Brain microvascular endothelial cell (primary cell): ENCODE measurements around the gene COL23A1.

Source experiments
- DNase-seq: peaks from one replicate; pipeline ENCODE4 v3.0.0-alpha.2; 2020
- H3K27ac ChIP-seq: fragments of 250-450 bp; sonication (Bioruptor Pico); 2 replicates; pipeline ENCODE4 v1.5.1; 2020; ENCODE audit warnings: mild to moderate bottlenecking, moderate library complexity
- H3K27me3 ChIP-seq: fragments of 250-450 bp; sonication (Bioruptor Pico); replicated peaks from 2 replicates; pipeline ENCODE4 v1.5.1; 2020; ENCODE audit warnings: mild to moderate bottlenecking
- H3K36me3 ChIP-seq: fragments of 250-450 bp; sonication (Bioruptor Pico); replicated peaks from 2 replicates; pipeline ENCODE4 v1.5.1; 2020; ENCODE audit warnings: mild to moderate bottlenecking
- H3K4me3 ChIP-seq: 2 replicates; pipeline ENCODE4 v1.5.1; 2011; ENCODE audit warnings: low read depth, mild to moderate bottlenecking, control low read depth, low read length, moderate library complexity
- in situ Hi-C: cut with HindIII; loops from 2 replicates; pipeline ENCODE4 v1.10.0; 2017; ENCODE audit warnings: low sequenced_read_pairs, low pct_ligation_motif_present
- TF ChIP-seq, protein P1 (sequence below): IDR thresholded peaks from 2 replicates; pipeline ENCODE4 v1.5.1; 2011; ENCODE audit warnings: low read depth, mild to moderate bottlenecking, moderate library complexity, low read length, control low read depth, inconsistent platforms; ENCODE audit errors: missing control alignments

Gene COL23A1

DNA sequence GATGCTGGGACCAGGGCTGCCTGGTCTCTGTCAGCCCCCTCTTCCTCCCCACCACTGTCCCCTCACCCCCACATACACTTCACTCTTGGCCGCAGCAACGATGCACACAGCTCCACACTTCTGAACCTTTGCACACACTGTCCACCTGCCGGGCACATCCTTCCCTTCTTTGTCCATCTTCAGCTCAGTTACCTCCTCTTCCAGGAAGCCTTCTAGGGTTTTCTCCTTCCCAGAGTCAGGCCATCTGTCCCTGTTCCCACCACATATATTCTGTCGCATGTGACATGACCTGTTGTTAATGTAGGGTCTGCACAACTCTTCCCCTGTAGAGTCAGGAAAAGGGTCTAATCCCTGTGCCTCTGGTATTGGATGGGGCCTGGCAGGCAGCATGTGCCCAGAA lies 319.0 kb downstream of the COL23A1 start:
- H3K4me3 ChIP-seq: no peak overlapping the region
- H3K36me3 ChIP-seq: no peaks in the 10 kb centered on the region
- H3K27ac ChIP-seq: no peak overlapping the region
- TF ChIP-seq, protein P1, sequence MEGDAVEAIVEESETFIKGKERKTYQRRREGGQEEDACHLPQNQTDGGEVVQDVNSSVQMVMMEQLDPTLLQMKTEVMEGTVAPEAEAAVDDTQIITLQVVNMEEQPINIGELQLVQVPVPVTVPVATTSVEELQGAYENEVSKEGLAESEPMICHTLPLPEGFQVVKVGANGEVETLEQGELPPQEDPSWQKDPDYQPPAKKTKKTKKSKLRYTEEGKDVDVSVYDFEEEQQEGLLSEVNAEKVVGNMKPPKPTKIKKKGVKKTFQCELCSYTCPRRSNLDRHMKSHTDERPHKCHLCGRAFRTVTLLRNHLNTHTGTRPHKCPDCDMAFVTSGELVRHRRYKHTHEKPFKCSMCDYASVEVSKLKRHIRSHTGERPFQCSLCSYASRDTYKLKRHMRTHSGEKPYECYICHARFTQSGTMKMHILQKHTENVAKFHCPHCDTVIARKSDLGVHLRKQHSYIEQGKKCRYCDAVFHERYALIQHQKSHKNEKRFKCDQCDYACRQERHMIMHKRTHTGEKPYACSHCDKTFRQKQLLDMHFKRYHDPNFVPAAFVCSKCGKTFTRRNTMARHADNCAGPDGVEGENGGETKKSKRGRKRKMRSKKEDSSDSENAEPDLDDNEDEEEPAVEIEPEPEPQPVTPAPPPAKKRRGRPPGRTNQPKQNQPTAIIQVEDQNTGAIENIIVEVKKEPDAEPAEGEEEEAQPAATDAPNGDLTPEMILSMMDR: no peak
- no peaks in the 10 kb centered on the region for H3K27me3 ChIP-seq
- in situ Hi-C loops: no loop called here
- no peak for DNase-seq

- no peak overlapping the region for H3K27ac ChIP-seq
- no peak overlapping the region for H3K4me3 ChIP-seq
- no peaks in the 10 kb centered on the region for H3K27me3 ChIP-seq
- no peak for DNase-seq
- H3K36me3 ChIP-seq: no peaks in the 10 kb centered on the region
- TF ChIP-seq, protein P1: no peak
- in situ Hi-C loops: no loop called here
These were observed 320.7 kb downstream of the COL23A1 start for GRCh38 chr5:178269499-178269898.

- Histone ChIP-seq H3K36me3 (no peaks in the 10 kb centered on the region), H3K27me3 (no peaks in the 10 kb centered on the region), H3K27ac (no peak overlapping the region), H3K4me3 (no peak overlapping the region)
- DNase-seq: no peak
- TF ChIP-seq, protein P1: no peak
- in situ Hi-C loops: no loop called here
These were observed 322.3 kb downstream of the COL23A1 start for GRCh38 chr5:178267876-178268275.

GRCh38 chr5:178267245-178267644 lies 322.9 kb downstream of the COL23A1 start:
- no peaks in the 10 kb centered on the region for H3K36me3 ChIP-seq
- in situ Hi-C loops: no loop called here
- H3K4me3 ChIP-seq: no peak overlapping the region
- DNase-seq: no peak
- no peaks in the 10 kb centered on the region for H3K27me3 ChIP-seq
- TF ChIP-seq, protein P1: no peak
- no peak overlapping the region for H3K27ac ChIP-seq

GRCh38 chr5:178266581-178266980 lies 323.6 kb downstream of the COL23A1 start:
- in situ Hi-C loops: no loop called here
- TF ChIP-seq, protein P1: no peak
- no peaks in the 10 kb centered on the region for H3K36me3 ChIP-seq
- no peak overlapping the region for H3K27ac ChIP-seq
- H3K4me3 ChIP-seq: no peak overlapping the region
- H3K27me3 ChIP-seq: no peaks in the 10 kb centered on the region
- no peak for DNase-seq

GRCh38 chr5:178265746-178266145 lies 324.4 kb downstream of the COL23A1 start:
- in situ Hi-C loops: no loop called here
- Histone ChIP-seq H3K27me3 (no peaks in the 10 kb centered on the region), H3K4me3 (no peak overlapping the region), H3K27ac (no peak overlapping the region), H3K36me3 (no peaks in the 10 kb centered on the region)
- TF ChIP-seq, protein P1: no peak
- DNase-seq: no peak
